Raji (cell line): ENCODE results near the gene ELK4.
A peak's percentile ranks its signal among the peaks of the same experiment; 100 is the strongest.

Experiments used
- POLR2A ChIP-seq: IDR thresholded peaks from 2 replicates; pipeline ENCODE4 v1.6.1; 2011; ENCODE audit warnings: low read depth, low read length, control low read depth; ENCODE audit not compliant: insufficient read depth

The ELK4 gene

GRCh38 chr1:205631768-205632668 lies at the start of gene ELK4:
TSS of gene ELK4 (minus strand) at chr1:205632011. CDS start at chr1:205623882, 8,129 bp downstream.
- peak; percentile 86 for TF ChIP-seq POLR2A

GRCh38 chr1:205681364-205681763 lies 49.6 kb upstream of the ELK4 start:
- TF ChIP-seq POLR2A: no peak

GRCh38 chr1:205680073-205680851 lies 48.5 kb upstream of the ELK4 start, which contains the start of gene SLC45A3:
TSS of gene SLC45A3 (minus strand) at chr1:205680509. CDS start at chr1:205664656, 15,853 bp downstream.
- TF ChIP-seq POLR2A: 0 out of 2 replicates have a peak, but pooled peaks have one; percentile 37

DNA sequence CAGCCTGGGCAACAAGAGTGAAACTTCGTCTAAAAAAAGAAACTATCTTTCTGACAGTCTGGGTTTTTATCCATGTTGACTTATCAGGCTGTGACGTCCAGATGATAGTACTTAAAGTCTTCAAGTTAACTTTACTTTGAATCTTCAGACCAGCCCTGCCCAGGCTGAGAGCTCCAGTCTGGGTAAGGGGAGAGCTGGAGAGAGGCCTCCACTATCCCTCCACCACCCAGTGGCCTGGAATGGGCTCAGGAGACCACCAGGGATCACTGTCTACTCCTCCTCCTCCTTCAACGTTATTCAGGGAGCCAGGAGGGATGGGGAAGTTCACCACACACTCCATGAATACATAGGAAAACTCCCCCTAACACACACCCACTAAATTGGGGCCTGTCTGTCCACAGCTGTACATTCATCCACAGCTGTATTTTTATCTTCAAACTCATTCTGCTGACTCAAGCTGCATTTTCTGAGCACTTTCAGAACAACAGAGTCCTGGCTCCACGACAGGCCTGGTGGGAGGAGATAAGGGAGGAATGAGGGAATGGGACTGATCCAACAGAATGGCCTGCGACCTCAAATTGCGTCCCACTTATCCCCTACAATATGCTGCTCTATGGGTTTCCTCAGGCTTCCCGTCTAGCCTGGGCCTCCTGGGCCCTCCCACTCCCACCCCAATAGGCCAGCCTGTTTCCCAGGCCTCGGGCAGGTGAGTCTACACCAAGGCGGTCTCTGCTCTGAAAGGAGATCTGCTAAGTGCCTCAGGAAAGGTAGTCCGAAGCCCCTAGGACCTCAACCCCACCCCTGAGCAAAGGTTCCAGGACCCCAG lies 46.7 kb upstream of the ELK4 start:
- TF ChIP-seq POLR2A: no peak

- TF ChIP-seq POLR2A: no peak
Observed at GRCh38 chr1:205677167-205677566, 45.4 kb upstream of the ELK4 start.

DNA sequence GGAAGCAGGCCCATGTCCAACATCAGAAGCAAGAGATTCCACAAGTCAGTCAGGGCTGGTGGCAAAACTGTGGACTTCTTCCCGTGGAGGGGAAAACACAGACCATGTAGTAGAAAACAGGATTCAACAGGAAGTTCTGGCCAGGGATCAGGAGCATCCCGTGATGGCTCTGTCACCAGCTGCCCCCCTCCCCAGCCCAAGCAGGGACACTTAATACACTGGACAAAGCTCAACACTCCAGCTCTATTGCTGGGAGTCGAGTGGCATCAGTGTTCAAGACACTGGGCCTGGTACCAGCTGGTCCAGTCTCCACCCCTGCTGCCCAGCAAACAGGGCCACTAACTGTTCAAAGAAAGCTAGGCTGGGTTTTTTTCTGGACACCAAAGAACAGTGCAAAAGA lies 44.8 kb upstream of the ELK4 start:
- TF ChIP-seq POLR2A: no peak

DNA sequence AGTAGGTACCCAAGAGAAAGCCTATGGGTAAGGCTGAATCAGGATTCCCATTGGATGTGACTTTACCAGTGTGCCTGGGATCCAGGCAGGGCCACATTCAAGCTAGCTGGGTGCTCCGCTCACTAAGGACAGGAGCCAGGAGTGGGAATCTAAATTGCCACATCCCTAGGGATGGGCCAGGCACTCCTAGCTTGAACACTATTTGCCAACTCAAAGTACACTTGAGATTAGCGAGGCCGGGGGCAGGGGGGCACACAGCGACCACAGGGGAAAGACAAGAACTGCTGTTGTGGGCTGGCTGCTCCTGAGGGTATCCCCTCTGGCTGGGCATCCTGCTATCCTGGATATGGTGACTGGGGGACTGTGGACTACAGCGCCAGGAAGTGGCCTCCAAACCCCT lies 44.2 kb upstream of the ELK4 start:
- no peak for TF ChIP-seq POLR2A

DNA sequence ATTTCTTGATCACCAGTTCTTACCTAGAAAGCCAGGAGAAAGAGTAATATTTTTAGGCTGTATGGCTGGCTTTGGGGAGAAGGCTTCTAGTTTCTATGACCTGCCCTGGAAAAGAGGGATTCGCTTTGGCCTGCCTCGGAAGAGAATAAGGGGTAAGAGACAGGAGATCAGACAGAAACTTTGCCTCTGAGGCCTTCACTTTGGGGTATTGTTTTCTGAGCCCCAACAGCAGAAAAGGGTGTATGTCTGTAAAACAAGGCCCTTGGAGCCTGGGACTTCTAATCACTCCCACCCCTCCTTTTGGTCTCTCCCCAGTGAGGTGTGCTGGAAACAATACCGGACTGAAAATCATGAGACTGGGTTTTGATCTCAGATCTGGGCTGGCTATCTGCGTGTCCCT lies 43.4 kb upstream of the ELK4 start:
- no peak for TF ChIP-seq POLR2A

DNA sequence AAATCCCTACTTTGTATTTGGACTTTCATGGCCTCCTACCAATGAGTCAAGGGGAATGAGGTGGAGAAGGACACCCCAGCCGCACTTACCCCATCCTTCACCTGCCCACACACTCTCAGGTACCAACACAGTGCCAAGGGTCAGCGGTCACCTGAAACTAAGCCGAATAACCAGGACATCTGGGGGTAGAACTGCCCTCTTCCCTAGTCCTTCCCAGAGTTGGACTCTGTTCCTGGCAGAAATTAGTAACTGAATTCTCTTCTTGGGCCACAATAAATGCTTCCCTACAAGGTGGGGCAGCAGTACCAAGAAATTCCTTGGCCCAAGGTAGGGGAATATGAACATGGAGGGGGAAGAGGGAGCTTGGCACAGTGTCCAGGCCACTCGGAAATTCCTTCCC lies 41.2 kb upstream of the ELK4 start:
- no peak for TF ChIP-seq POLR2A

DNA sequence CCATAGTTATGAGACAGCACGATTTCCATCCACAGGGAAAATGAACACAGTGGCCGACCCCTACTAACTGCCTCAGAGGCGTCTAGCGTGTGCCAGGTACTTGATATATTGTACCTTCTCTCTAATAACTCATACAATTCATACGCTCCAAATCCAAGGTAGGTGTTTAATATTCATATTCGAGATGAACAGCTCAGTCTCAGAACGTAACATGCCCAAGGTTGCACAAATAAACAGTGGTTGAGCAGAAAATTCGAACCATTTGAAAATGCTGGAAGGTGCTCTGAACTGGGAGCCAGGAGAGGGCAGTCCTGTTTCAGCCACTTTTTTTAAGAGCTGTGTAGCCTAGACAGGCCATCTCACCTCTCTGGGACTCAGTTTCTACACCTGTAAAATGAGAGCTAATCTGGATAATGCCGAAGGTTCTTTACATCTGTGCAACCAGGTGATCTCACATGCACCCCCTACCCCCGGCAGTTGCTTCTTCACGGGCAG lies 40.6 kb upstream of the ELK4 start:
- TF ChIP-seq POLR2A: no peak

DNA sequence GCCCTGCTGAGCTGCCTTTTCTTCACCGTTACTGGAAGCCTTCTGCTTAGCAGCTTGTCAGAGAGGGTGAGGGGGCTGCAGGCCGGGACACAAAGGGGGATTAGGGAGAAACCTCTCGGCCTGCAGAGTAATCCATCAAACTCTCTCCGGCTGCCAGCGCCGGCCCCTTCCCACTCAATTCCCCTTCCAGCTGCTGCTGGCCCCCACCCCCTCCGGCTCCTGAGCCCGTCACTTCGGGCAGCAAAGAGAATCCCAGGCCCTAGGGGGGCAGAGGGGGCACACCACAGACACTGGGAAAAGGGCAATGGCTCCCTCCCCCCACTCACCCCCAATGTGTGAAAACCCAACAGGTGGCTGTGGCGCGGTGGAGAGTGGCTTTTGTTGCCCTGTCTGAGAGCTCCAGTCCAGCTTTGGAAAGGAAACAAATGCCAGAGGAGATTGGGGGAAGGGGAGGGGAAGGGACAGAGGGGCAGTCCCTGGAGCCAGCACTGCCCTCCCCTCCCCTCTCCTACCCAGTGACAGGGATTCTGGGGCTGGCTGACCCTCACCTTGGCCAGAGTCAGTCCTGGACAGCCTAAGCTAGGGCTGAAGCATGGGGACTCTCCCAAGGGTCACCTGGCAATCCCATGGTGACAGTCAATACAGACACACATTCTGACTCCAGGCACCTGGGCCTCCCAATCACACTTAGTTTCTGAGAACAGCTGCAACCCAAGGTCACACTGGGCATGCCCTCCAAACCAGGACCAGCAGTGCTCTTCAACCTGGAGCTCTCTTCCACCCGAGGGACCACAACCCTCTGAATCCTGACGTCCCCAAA lies 39.0 kb upstream of the ELK4 start:
- no peak for TF ChIP-seq POLR2A

DNA sequence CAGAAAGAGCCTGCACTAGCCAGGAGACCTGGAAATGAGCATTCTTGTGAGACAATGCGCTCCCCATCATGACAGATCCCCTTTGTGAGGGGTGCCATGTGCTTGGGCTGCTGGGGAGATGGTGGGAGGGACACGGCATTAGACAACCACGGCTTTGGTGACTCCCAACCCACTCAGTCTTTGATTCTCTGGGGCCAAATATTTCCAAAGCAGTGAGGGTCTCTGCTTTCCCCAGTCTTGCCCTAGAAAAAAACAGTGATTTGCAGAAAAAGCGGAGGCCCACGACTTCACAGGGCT lies 38.3 kb upstream of the ELK4 start:
- no peak for TF ChIP-seq POLR2A

- no peak for TF ChIP-seq POLR2A
Observed at GRCh38 chr1:205669341-205670149, 37.7 kb upstream of the ELK4 start.
